K562 (cell line): ENCODE data around the gene WWOX. TPM values are rescaled to one million over a fixed set of nuclear protein-coding genes. Genes with fewer than 3 reads are reported as not detected.

Source experiments
- AFF1 ChIP-seq, 2 experiments: fragments of 450-650 bp; IDR thresholded peaks; 2 replicates each; pipeline ENCODE4 v1.6.1; 2018; ENCODE audit warnings: mild to moderate bottlenecking in 2 of 2, low read depth in 1 of 2; ENCODE audit not compliant: partially characterized antibody in 2 of 2
- CREB1 ChIP-seq, 2 experiments: sonication (generic) in 1 of 2; formaldehyde crosslinking in 1 of 2; IDR thresholded peaks; 2 replicates each; pipeline versions ENCODE4 v1.6.1 to v1.8.0; 2012 to 2022; ENCODE audit warnings: inconsistent platforms in 1 of 2, mild to moderate bottlenecking in 1 of 2, missing genetic modification reagents in 1 of 2, moderate library complexity in 1 of 2
- CREB3L1 ChIP-seq: fragments of 450-650 bp; IDR thresholded peaks from 2 replicates; pipeline ENCODE4 v1.6.1; 2014; ENCODE audit warnings: low read depth, mild to moderate bottlenecking, moderate library complexity, borderline replicate concordance
- MLLT1 ChIP-seq, 2 experiments: fragments of 450-650 bp; IDR thresholded peaks; 2 replicates each; pipeline ENCODE4 v1.6.1; 2016
- polyA plus RNA-seq, 8 experiments: library from polyadenylated mRNA; depleted of rRNA in 4 of 8; stranded (reverse) in 5 of 8; unstranded in 3 of 8; fragments of >200 nt; fragmentation: Nextera tagmentation in 2 of 8; fragmentation: Illumina TruSeq in 1 of 8; extraction: Ambion mirVana in 2 of 8; extraction: Trizol in 1 of 8; gene quantifications; 2 replicates each; pipeline versions ENCODE4 v1.2.1 to v1.2.3, GENCODE V29; 2011 to 2014; ENCODE audit warnings: inconsistent platforms in 1 of 8, missing spikeins in 1 of 8
- total RNA-seq, 7 experiments: library from RNA; depleted of rRNA in 6 of 7; stranded (reverse); fragments of >200 nt in 6 of 7; fragmentation: Illumina TruSeq in 2 of 7; extraction: Trizol in 2 of 7; gene quantifications; 2 replicates each; pipeline versions ENCODE4 v1.2.1 to v1.2.3, GENCODE V29; 2011 to 2021; ENCODE audit warnings: low replicate concordance in 1 of 7

WWOX gene
- total and polyA plus RNA-seq, 9 of the 15 experiments (the other 6 are each of a cell fraction or from before 2014, with no cell fraction given), result 1.6 to 22.7 (median 8.1) TPM

- TF ChIP-seq MLLT1 (IDR thresholded peaks at IDR 0.05) (no peak), AFF1 (IDR thresholded peaks at IDR 0.05; ENCODE audit: low read depth in 1 of 2, partially characterized antibody in 2 of 2) (no peak), CREB1 (IDR thresholded peaks at IDR 0.05) (no peak), CREB1 (CRISPR knock-in tag; IDR thresholded peaks at IDR 0.05) (no peak), CREB3L1 (no peak)
- TF ChIP-seq, all 486 proteins: peak for 0
Measured at GRCh38 chr16:79013930-79014660, 914.6 kb downstream of the WWOX start (continued).
